ENCODE measurements around the gene ADPRM. TPM values are rescaled to one million over a fixed set of nuclear protein-coding genes. Genes with fewer than 3 reads are reported as not detected.
"Not testable (repeated sequence)": the region's sequence is repeated elsewhere in the genome, so short reads cannot be mapped to it uniquely, and the experiment has no call there.

ADPRM gene
- total and polyA plus RNA-seq, 2 experiments from 2014 or later: 7.7 to 17.8 TPM

DNA sequence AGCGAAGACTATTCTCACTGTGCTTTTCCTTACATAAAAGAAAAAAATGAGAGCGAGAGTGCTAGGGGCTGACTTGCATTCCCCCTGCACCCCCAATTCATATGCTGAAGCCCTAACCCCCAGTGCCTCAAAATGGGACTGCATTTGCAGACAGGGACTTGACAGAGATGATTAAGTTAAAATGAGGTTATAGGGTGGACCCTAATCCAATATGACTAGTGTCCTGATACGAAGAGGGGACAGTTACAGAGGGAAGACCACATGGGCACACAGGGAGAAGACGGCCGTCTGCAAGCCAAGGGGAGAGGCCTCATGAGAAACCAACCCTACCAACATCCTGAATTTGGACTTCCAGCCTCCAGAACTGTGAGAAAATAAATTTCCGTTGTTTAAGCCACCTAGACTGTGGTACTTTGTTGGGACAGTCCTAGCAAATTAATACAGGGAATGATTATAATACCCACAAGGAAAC, 34.0 kb downstream of the ADPRM start:
- WGBS (ENCODE audit: low lambda C conversion rate, missing lambda C conversion rate): 92% methylated on average over 6 of the region's 6 CpGs
- Histone ChIP-seq H3K79me2 (no peaks in the 10 kb centered on the region), H3K4me2 (peak overlapping the region; percentile 87), H3K9me3 (ENCODE audit: low read depth) (no peaks in the 10 kb centered on the region), H4K20me1 (ENCODE audit: insufficient read depth, poor library complexity, severe bottlenecking) (no peaks in the 10 kb centered on the region), H3K9me2 (replicated peaks; ENCODE audit: insufficient read depth) (no peaks in the 10 kb centered on the region), H3K27me3 (no peaks in the 10 kb centered on the region), H2AFZ (no peak overlapping the region), H3K27ac (no peak overlapping the region), H3K4me1 (ENCODE audit: insufficient read depth) (peaks cover 16% of the 10 kb centered on the region), H3K4me3 (no peak overlapping the region), H3K36me3 (replicated peaks; ENCODE audit: insufficient read depth, low read depth) (no peaks in the 10 kb centered on the region)
- no peak for TF ChIP-seq EZH2phosphoT487 (IDR thresholded peaks at IDR 0.05; ENCODE audit: low read depth, severe bottlenecking, unreplicated experiment)
- no peak for DNase-seq (ENCODE audit: low spot score)

DNA sequence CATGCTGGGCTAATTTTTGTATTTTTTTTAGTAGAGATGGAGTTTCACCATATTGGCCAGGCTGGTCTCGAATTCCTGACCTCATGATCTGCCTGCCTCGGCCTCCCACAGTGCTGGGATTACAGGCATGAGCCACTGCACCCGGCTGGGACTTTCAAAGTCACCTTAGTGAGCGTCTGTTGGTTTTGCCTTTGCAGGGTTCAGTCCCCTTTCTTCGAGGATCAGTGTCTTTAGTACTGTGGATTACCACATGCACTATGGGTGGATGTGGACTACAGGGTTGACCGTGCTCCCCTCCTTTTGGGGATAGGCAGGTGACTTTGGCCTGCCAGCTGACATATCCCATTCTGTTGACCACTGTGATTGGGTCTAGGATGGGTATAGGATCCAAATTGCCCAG, 34.7 kb downstream of the ADPRM start:
- H3K4me2 ChIP-seq; DNase-seq (ENCODE audit: low spot score); H3K36me3 ChIP-seq (replicated peaks; ENCODE audit: insufficient read depth, low read depth); H4K20me1 ChIP-seq (ENCODE audit: insufficient read depth, poor library complexity, severe bottlenecking); H3K4me3 ChIP-seq; H2AFZ ChIP-seq; H3K9me2 ChIP-seq (replicated peaks; ENCODE audit: insufficient read depth); H3K27ac ChIP-seq; H3K9me3 ChIP-seq (ENCODE audit: low read depth); H3K79me2 ChIP-seq; H3K27me3 ChIP-seq: not testable (repeated sequence)
- 79% methylated on average over 6 of the region's 6 CpGs for WGBS (ENCODE audit: low lambda C conversion rate, missing lambda C conversion rate)
- peaks cover 16% of the 10 kb centered on the region for H3K4me1 ChIP-seq (ENCODE audit: insufficient read depth)

DNA sequence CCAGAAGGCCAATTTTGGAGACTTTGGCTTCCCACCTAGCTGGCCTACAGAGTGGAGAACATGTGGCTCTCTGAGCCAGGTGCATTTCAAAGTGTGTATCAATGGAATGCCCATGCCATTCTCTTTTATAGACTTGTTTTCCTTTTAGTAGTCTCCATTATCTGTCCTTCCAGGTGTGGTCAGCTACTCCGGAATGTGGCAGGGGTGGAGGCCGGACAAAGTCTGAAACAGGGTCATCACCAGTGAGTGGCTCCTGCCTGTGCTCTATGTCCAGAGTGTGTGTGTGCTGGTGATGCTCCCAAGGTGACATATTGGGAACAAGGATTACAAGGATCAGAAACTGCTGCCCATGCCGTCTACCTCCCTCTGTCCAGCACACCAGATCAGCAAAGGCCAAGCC, 36.3 kb downstream of the ADPRM start:
- WGBS (ENCODE audit: low lambda C conversion rate, missing lambda C conversion rate): 68% methylated on average over 3 of the region's 3 CpGs

DNA sequence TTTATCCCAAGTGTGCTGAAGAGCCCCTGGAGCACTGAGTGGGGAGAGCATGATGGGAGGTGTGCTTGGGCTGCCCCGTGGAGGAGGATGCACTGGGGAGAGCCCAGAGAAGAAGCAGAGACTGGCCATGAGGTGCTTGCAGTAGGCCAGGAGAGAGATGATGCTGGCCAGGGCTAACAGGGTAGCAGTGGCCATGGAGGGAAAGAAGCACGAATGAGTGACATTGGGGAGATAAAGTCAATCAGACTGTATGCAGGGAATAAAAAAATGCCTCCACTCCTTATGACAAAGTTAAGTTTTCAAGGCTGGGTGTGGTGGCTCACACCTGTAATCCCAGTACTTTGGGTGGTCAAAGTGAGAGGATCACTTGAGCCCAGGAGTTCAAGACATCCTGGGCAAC, 37.9 kb downstream of the ADPRM start:
- no peak for DNase-seq (ENCODE audit: low spot score)
- TF ChIP-seq EZH2 (IDR thresholded peaks at IDR 0.05; ENCODE audit: borderline replicate concordance): no peak
- TF ChIP-seq, protein P1, sequence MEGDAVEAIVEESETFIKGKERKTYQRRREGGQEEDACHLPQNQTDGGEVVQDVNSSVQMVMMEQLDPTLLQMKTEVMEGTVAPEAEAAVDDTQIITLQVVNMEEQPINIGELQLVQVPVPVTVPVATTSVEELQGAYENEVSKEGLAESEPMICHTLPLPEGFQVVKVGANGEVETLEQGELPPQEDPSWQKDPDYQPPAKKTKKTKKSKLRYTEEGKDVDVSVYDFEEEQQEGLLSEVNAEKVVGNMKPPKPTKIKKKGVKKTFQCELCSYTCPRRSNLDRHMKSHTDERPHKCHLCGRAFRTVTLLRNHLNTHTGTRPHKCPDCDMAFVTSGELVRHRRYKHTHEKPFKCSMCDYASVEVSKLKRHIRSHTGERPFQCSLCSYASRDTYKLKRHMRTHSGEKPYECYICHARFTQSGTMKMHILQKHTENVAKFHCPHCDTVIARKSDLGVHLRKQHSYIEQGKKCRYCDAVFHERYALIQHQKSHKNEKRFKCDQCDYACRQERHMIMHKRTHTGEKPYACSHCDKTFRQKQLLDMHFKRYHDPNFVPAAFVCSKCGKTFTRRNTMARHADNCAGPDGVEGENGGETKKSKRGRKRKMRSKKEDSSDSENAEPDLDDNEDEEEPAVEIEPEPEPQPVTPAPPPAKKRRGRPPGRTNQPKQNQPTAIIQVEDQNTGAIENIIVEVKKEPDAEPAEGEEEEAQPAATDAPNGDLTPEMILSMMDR (IDR thresholded peaks at IDR 0.05; ENCODE audit: poor library complexity): no peak
- no peak for TF ChIP-seq EZH2phosphoT487 (IDR thresholded peaks at IDR 0.05; ENCODE audit: low read depth, severe bottlenecking, unreplicated experiment)
- Histone ChIP-seq H3K27me3 (no peaks in the 10 kb centered on the region), H4K20me1 (ENCODE audit: insufficient read depth, poor library complexity, severe bottlenecking) (no peaks in the 10 kb centered on the region), H3K9me3 (ENCODE audit: low read depth) (no peaks in the 10 kb centered on the region), H3K4me2 (no peak overlapping the region), H3K4me1 (ENCODE audit: insufficient read depth) (peaks cover 20% of the 10 kb centered on the region), H2AFZ (no peak overlapping the region), H3K79me2 (no peaks in the 10 kb centered on the region), H3K36me3 (replicated peaks; ENCODE audit: insufficient read depth, low read depth) (no peaks in the 10 kb centered on the region), H3K27ac (no peak overlapping the region), H3K4me3 (no peak overlapping the region), H3K9me2 (replicated peaks; ENCODE audit: insufficient read depth) (no peaks in the 10 kb centered on the region)
- 90% methylated on average over 2 of the region's 2 CpGs for WGBS (ENCODE audit: low lambda C conversion rate, missing lambda C conversion rate)

More for the DNA sequence above, 36.3 kb downstream of the ADPRM start:
- no peak overlapping the region for H3K4me3 ChIP-seq
- DNase-seq (ENCODE audit: low spot score): no peak
- no peak for TF ChIP-seq EZH2phosphoT487 (IDR thresholded peaks at IDR 0.05; ENCODE audit: low read depth, severe bottlenecking, unreplicated experiment)
- TF ChIP-seq, protein P1 (IDR thresholded peaks at IDR 0.05; ENCODE audit: poor library complexity): no peak
- no peak for TF ChIP-seq EZH2 (IDR thresholded peaks at IDR 0.05; ENCODE audit: borderline replicate concordance)
- no peaks in the 10 kb centered on the region for H3K9me2 ChIP-seq (replicated peaks; ENCODE audit: insufficient read depth)
- H4K20me1 ChIP-seq (ENCODE audit: insufficient read depth, poor library complexity, severe bottlenecking): no peaks in the 10 kb centered on the region
- peak overlapping the region; percentile 70 for H3K27ac ChIP-seq
- no peaks in the 10 kb centered on the region for H3K79me2 ChIP-seq
- H3K36me3 ChIP-seq (replicated peaks; ENCODE audit: insufficient read depth, low read depth): no peaks in the 10 kb centered on the region
- peaks cover 23% of the 10 kb centered on the region for H3K4me1 ChIP-seq (ENCODE audit: insufficient read depth)
- H3K27me3 ChIP-seq: no peaks in the 10 kb centered on the region
- no peak overlapping the region for H2AFZ ChIP-seq
- H3K4me2 ChIP-seq: no peak overlapping the region
- no peaks in the 10 kb centered on the region for H3K9me3 ChIP-seq (ENCODE audit: low read depth)
